Activated CD4-positive, alpha-beta memory T cell treated with anti-CD3 and anti-CD28 coated beads for 36 hours (primary cell): ENCODE measurements around the gene NRP1. TPM values are rescaled to one million over a fixed set of nuclear protein-coding genes. Genes with fewer than 3 reads are reported as not detected.

Source experiments
- CTCF ChIA-PET: fragments of 350-600 bp; sonication (Branson Sonifier 250); formaldehyde crosslinking; loops from one replicate; lab custom pipeline; 2021; ENCODE audit warnings: antibody characterized with exemption, inconsistent platforms; lab: Charles Lee
- POLR2A ChIA-PET: fragments of 350-600 bp; sonication (Branson Sonifier 250); formaldehyde crosslinking; loops from one replicate; lab custom pipeline; 2021; ENCODE audit warnings: antibody characterized with exemption; lab: Charles Lee
- DNase-seq: peaks from one replicate; pipeline ENCODE4 v3.0.0-alpha.2; 2020
- H3K27ac Mint-ChIP-seq: one replicate; pipeline ENCODE4 v1.8.0; 2021; ENCODE audit warnings: mixed read lengths
- H3K27me3 Mint-ChIP-seq: one replicate; pipeline ENCODE4 v1.8.0; 2021; ENCODE audit warnings: mixed read lengths
- H3K36me3 Mint-ChIP-seq: one replicate; pipeline ENCODE4 v1.8.0; 2021; ENCODE audit warnings: mixed read lengths
- H3K4me1 Mint-ChIP-seq: one replicate; pipeline ENCODE4 v1.8.0; 2021; ENCODE audit warnings: low read depth, mixed read lengths
- H3K4me3 Mint-ChIP-seq: one replicate; pipeline ENCODE4 v1.8.0; 2021; ENCODE audit warnings: mild to moderate bottlenecking, mixed read lengths
- H3K9me3 Mint-ChIP-seq: one replicate; pipeline ENCODE4 v1.8.0; 2021; ENCODE audit warnings: mixed read lengths
- intact Hi-C: fragments of 100-400 bp; cut with micrococcal nuclease; formaldehyde crosslinking; loops from one replicate; pipeline ENCODE4 v1.15.1; 2023
- total RNA-seq, 2 experiments: library from RNA; stranded (reverse); gene quantifications; one replicate each; pipeline ENCODE4 v1.2.3, GENCODE V29; 2021

The NRP1 gene
- total RNA-seq, 2 experiments from 2014 or later: 1.5 to 1.6 TPM

DNA sequence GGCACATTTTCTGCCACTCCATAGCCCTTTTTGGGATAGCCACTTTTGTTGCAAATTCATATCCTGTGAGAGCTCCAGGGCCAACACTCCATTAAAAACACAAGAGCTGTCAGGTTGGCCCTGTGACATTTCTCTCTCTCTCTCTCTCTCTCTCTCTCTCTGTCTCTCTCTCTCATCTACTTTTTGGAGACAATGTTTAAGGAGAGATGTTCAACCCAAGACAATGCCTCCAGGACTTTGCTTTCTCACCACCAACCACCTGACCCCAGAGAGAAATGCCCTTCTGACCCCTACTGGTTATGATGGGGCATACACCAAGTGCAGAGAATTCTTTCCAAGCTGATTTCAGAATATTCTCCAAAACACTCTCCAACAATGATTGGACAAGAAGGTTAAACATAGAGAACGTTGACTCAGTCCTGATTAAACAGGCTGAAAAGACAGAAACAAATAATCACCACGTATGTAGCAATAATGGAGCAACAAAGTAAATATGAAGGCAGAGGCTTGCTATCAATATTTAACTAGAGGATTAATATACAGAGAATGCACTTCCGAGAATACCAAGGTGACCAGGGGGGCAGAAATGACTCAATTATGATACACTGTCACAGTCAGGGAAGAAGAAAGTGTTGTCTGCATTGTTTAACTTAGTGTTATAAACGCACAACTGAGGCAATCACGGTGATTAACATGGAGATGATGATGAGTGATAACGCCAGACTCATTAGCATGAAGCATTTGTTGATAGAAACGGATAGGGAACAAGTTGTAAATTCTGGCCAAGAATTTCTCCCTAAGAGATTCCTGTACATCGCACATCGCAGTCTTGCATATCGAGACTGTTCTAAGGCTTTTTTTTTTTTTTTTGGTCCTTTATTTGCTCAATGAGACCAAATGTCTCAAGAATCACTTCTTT is 178.5 kb downstream of the NRP1 start:
- no peaks in the 10 kb centered on the region for H3K27me3 Mint-ChIP-seq
- POLR2A ChIA-PET: interaction anchor here (0.9 kb wide), 1 partner anchor 55 kb away, joined by 3 read pairs; no protein-coding TSS in a partner anchor
- H3K4me1 Mint-ChIP-seq: peaks cover 46% of the 10 kb centered on the region

DNA sequence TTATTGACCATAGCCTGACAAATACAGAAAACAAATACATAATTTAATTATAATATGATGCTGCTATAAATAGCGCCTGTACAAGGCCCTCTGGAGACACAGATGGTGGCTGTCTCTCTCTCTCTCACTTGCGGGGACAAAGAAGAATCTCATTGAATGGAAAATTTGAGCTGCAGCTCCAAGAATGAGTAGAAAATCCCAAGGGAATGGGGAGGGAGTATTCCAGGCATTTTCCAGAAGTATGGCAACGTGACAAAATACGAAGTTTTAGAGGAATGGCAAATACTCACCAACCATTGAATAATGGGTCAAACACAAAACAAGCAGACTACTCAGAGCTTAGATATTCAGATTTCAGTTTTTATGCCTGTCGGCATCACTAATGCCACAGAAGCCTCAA is 179.9 kb downstream of the NRP1 start:
- Mint-ChIP-seq H3K27ac (no peak overlapping the region), H3K9me3 (no peaks in the 10 kb centered on the region), H3K36me3 (no peaks in the 10 kb centered on the region), H3K4me1 (peaks cover 58% of the 10 kb centered on the region), H3K27me3 (no peaks in the 10 kb centered on the region), H3K4me3 (no peak overlapping the region)
- ChIA-PET CTCF (interaction anchor here (0.6 to 4.3 kb wide), 15 partner anchors 8 to 221 kb away, joined by 3 to 50 read pairs (median 7); no protein-coding TSS in a partner anchor), POLR2A (interaction anchor here (1.5 to 2.7 kb wide), 3 partner anchors 17 to 77 kb away, joined by 3 to 18 read pairs (median 5); no protein-coding TSS in a partner anchor)
- no peak for DNase-seq
- intact Hi-C loops: loop anchor here (1.0 kb wide), 2 partner anchors 20 to 196 kb away; partner anchors contain the start of gene ITGB1

More for the DNA sequence above, 178.5 kb downstream of the NRP1 start:
- Mint-ChIP-seq H3K9me3 (no peaks in the 10 kb centered on the region), H3K27ac (no peak overlapping the region), H3K4me3 (no peak overlapping the region), H3K36me3 (no peaks in the 10 kb centered on the region)
- CTCF ChIA-PET: interaction anchor here (0.5 to 4.3 kb wide), 35 partner anchors 10 to 804 kb away, joined by 3 to 50 read pairs (median 3); no protein-coding TSS in a partner anchor
- intact Hi-C loops: loop anchor here (1.0 kb wide), 2 partner anchors 147 to 361 kb away; no protein-coding TSS in a partner anchor
- peak; percentile 53 for DNase-seq

DNA sequence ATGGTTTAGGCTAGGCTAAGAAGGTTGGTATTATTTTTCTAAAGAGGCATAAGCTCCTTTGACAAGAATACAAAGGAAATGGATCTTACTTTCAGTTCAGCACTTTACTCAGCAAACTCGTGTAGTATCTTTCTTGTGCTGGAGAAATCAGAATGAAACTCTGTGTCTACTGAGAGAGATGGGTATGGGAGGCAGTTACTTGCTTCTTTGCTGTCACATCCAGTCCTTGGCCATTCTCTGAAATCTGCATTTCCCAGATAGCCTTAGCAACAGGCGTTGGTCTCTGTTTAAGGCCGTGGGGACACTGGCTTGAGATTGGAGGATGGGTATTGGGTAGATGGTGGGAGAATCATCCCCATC is 180.5 kb downstream of the NRP1 start:
- intact Hi-C loops: loop anchor here (1.0 kb wide), 5 partner anchors 11 to 196 kb away; partner anchors contain the start of gene ITGB1
- H3K9me3 Mint-ChIP-seq: no peaks in the 10 kb centered on the region
- peak overlapping the region; percentile 68 for H3K27ac Mint-ChIP-seq
- ChIA-PET POLR2A (interaction anchor here (1.0 to 2.7 kb wide), 7 partner anchors 11 to 173 kb away, joined by 3 to 18 read pairs (median 8); no protein-coding TSS in a partner anchor), CTCF (interaction anchor here (0.9 to 4.3 kb wide), 12 partner anchors 11 to 361 kb away, joined by 3 to 50 read pairs (median 6); no protein-coding TSS in a partner anchor)
- no peak for DNase-seq
- no peaks in the 10 kb centered on the region for H3K36me3 Mint-ChIP-seq
- H3K4me1 Mint-ChIP-seq: peaks cover 58% of the 10 kb centered on the region
- no peaks in the 10 kb centered on the region for H3K27me3 Mint-ChIP-seq
- H3K4me3 Mint-ChIP-seq: peak overlapping the region; percentile 46

DNA sequence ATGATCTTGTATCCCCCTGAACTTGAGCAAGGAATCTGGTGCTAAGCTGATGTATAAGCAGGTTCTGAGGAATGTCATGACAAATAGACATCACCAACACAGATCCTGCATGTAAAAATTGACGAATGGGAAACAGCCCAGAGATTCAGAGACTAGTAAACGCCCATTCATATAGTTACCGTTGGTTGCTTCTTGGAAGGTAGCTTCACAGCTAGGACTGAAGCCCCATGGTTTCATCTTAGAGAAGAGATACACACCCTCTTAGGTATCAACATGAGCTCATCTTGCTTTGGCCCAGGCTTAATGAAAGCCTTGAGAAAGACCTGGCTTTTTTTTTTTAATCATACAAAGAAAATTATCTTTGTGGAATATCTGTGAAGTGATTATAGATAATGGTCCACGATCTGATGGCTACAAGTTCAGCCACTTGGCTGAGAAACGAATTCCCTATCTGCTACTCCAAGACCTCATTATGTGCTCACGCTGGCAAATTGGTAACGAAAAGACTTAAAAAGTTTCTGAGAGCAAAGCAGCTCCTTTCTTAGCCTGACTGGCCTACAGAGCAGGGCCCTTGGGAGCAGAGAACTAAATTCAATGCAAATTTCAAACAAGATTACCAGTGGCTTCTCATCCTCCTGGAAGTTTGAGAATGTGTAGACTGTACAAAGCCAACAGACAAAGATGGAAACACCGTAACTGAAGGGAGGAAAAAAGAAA is 181.1 kb downstream of the NRP1 start:
- Mint-ChIP-seq H3K27ac (peak overlapping the region; percentile 68), H3K4me1 (peaks cover 62% of the 10 kb centered on the region)
- POLR2A ChIA-PET: interaction anchor here (1.0 to 2.7 kb wide), 7 partner anchors 10 to 173 kb away, joined by 3 to 18 read pairs (median 8); no protein-coding TSS in a partner anchor

DNA sequence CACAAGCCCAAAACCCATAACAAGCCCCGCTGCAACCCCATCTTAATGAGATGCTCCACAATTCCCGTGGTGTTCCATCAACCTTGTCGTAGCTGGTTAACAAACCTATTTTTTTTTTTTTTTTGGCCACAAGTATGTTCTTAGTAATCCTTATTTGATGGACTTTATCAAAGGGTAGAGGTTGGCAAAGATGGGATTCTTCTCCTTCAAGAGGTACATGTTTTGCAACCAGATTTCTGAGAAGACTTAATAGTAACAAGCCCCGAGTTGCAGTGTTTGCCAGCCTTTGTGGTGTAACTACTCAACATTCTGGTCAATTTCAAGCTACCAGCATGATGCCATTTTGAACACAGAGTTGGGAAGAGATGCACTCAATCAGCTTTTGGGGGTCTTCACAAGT is 181.7 kb downstream of the NRP1 start:
- Mint-ChIP-seq H3K9me3 (peaks cover 4% of the 10 kb centered on the region), H3K4me3 (no peak overlapping the region), H3K27ac (peak overlapping the region; percentile 4), H3K36me3 (peaks cover 6% of the 10 kb centered on the region), H3K4me1 (peaks cover 62% of the 10 kb centered on the region), H3K27me3 (no peaks in the 10 kb centered on the region)
- ChIA-PET POLR2A (interaction anchor here (0.6 to 2.7 kb wide), 7 partner anchors 10 to 172 kb away, joined by 3 to 18 read pairs (median 8); no protein-coding TSS in a partner anchor), CTCF (interaction anchor here (0.6 to 4.3 kb wide), 14 partner anchors 10 to 1225 kb away, joined by 3 to 50 read pairs (median 4); partner anchors contain the start of gene CCDC7)
- intact Hi-C loops: loop anchor here (1.0 kb wide), 3 partner anchors 9 to 36 kb away; no protein-coding TSS in a partner anchor
- no peak for DNase-seq

More for the DNA sequence above, 181.1 kb downstream of the NRP1 start:
- no peak for DNase-seq
- intact Hi-C loops: loop anchor here (1.0 kb wide), 3 partner anchors 10 to 37 kb away; no protein-coding TSS in a partner anchor
- Mint-ChIP-seq H3K4me3 (peak overlapping the region; percentile 46), H3K9me3 (no peaks in the 10 kb centered on the region), H3K27me3 (no peaks in the 10 kb centered on the region), H3K36me3 (peaks cover 3% of the 10 kb centered on the region)
- CTCF ChIA-PET: interaction anchor here (0.6 to 4.3 kb wide), 16 partner anchors 10 to 1226 kb away, joined by 3 to 50 read pairs (median 4); partner anchors contain the start of gene CCDC7

DNA sequence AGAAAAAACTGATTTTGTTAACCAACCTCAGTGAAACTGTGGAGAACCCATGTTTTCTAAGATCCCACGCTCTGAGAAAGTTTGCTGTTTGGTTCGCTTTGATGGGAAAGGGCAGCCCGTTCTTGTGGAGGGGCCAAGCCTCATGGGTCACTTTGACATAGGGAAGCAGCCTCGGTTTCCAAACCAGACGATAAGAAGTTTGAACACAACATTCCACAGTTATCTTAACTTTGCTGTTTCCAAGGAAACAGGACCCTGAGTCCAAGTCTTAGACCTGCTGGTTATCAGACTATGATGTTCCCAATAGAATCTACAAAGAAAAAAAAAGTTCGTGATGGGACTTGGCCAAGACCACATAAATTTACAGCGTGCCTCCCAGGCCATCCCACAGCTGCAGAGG is 182.3 kb downstream of the NRP1 start:
- peaks cover 7% of the 10 kb centered on the region for H3K9me3 Mint-ChIP-seq
- no peak overlapping the region for H3K27ac Mint-ChIP-seq
- peaks cover 62% of the 10 kb centered on the region for H3K4me1 Mint-ChIP-seq
- ChIA-PET CTCF (interaction anchor here (2.3 to 4.3 kb wide), 4 partner anchors 9 to 145 kb away, joined by 10 to 50 read pairs (median 16); no protein-coding TSS in a partner anchor), POLR2A (interaction anchor here (0.6 to 2.7 kb wide), 2 partner anchors 14 to 60 kb away, joined by 3 to 18 read pairs; no protein-coding TSS in a partner anchor)
- peaks cover 8% of the 10 kb centered on the region for H3K36me3 Mint-ChIP-seq
- H3K27me3 Mint-ChIP-seq: no peaks in the 10 kb centered on the region
- no peak overlapping the region for H3K4me3 Mint-ChIP-seq
- intact Hi-C loops: no loop called here
- DNase-seq: no peak

DNA sequence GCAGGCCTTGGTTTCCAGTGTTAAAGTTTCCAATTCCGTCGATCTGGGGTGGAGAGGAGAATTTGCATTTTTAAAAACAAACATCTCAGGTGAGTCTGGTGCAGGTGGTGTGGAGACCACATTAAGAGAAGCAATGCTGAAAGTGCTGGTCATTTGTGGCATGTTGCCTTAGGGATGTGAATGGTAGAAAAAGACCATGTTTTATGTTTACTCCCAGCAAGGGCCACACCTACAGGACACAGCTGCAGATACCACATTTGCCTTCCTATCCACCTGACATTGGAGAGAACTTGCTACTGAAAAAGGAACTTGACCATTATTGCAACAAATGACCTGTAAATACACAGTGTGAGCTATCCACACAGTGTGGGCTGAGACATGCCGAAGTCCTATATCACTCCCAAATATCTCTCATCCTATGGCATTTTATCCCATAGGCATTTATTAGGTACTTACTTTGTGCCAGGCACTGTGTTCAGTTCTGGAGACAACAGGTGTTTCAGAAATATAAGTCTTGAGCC is 183.1 kb downstream of the NRP1 start:
- Mint-ChIP-seq H3K27ac (no peak overlapping the region), H3K4me3 (no peak overlapping the region)

DNA sequence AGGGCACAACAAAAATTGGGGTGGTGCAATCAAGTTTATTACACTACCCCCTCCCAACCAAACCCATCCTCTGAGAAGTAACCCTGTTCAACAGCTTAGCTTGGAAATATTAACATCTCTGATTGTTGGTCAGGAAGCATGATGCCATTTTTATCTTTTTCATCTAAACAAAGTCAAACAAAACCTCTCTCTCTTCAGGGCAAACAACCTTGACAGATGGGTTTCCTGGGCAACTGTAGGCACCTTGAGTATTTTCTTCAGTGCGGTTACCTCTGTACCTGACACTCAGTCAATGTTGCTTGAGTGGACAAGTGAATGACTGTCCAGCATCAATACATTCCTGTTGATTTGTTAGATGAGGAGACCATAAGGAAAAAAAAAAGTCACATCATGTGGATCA is 183.6 kb downstream of the NRP1 start:
- intact Hi-C loops: no loop called here
- Mint-ChIP-seq H3K27ac (no peak overlapping the region), H3K9me3 (peaks cover 7% of the 10 kb centered on the region), H3K27me3 (no peaks in the 10 kb centered on the region), H3K4me1 (peaks cover 63% of the 10 kb centered on the region), H3K4me3 (no peak overlapping the region), H3K36me3 (peaks cover 12% of the 10 kb centered on the region)
- POLR2A ChIA-PET: no interaction called here
- DNase-seq: no peak
- CTCF ChIA-PET: interaction anchor here (1.4 kb wide), 1 partner anchor 49 kb away, joined by 4 read pairs; no protein-coding TSS in a partner anchor

More for the DNA sequence above, 183.1 kb downstream of the NRP1 start:
- H3K9me3 Mint-ChIP-seq: peaks cover 7% of the 10 kb centered on the region
- peaks cover 12% of the 10 kb centered on the region for H3K36me3 Mint-ChIP-seq
- H3K27me3 Mint-ChIP-seq: no peaks in the 10 kb centered on the region
- ChIA-PET POLR2A (no interaction called here), CTCF (interaction anchor here (2.5 kb wide), 1 partner anchor 8 kb away, joined by 10 read pairs; no protein-coding TSS in a partner anchor)
- intact Hi-C loops: no loop called here
- peaks cover 63% of the 10 kb centered on the region for H3K4me1 Mint-ChIP-seq
- DNase-seq: no peak

DNA sequence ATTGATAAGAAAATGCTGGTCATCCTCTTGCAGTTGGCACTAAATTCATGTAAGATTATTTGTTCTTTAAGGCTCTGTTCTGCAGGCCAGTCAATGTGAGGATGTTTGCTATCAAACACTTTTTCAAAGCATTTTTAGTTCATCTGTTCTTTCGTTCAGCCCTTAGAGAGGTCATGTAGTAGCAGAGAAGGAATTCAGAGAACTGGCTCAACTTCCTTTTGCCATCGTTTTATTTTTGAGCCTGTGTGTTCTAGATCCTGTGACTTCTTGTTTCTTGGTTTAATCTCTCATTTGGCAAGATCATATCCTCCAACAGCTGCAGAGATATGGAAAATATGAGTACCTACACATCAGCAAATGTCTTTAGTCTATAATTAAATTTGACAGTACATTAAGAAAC is 184.3 kb downstream of the NRP1 start:
- peaks cover 12% of the 10 kb centered on the region for H3K36me3 Mint-ChIP-seq
- peaks cover 1% of the 10 kb centered on the region for H3K27me3 Mint-ChIP-seq
- H3K4me1 Mint-ChIP-seq: peaks cover 64% of the 10 kb centered on the region
- ChIA-PET POLR2A (no interaction called here), CTCF (interaction anchor here (1.4 kb wide), 1 partner anchor 49 kb away, joined by 4 read pairs; no protein-coding TSS in a partner anchor)
- intact Hi-C loops: no loop called here
- peaks cover 7% of the 10 kb centered on the region for H3K9me3 Mint-ChIP-seq
- H3K27ac Mint-ChIP-seq: peak overlapping the region; percentile 24
- no peak for DNase-seq
- H3K4me3 Mint-ChIP-seq: no peak overlapping the region

DNA sequence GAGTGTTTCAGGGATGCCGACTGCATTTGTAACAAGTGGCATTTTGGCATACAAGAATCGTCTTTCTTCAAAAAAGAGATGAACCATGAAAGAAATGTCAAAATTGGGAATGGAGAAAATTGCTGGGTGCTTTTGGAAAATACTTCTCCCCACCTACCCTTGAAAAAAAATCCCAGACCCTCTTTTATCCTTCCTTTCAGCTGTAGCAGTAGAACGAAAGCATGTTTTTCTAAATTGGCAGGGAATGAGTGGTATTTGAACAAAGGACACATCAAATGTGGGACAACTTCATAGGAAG is 187.5 kb downstream of the NRP1 start:
- H3K4me1 Mint-ChIP-seq: peaks cover 59% of the 10 kb centered on the region

More for the DNA sequence above, 187.5 kb downstream of the NRP1 start:
- H3K36me3 Mint-ChIP-seq: peaks cover 12% of the 10 kb centered on the region
- CTCF ChIA-PET: interaction anchor here (1.9 to 3.0 kb wide), 2 partner anchors 9 to 31 kb away, joined by 8 to 19 read pairs; no protein-coding TSS in a partner anchor
- DNase-seq: no peak
- no peak overlapping the region for H3K4me3 Mint-ChIP-seq
- peaks cover 1% of the 10 kb centered on the region for H3K27me3 Mint-ChIP-seq
- H3K27ac Mint-ChIP-seq: no peak overlapping the region
- intact Hi-C loops: no loop called here
- H3K9me3 Mint-ChIP-seq: peaks cover 7% of the 10 kb centered on the region
- POLR2A ChIA-PET: no interaction called here
